ENCODE results near the gene CYP2B6.
"Not testable (repeated sequence)": the region's sequence is repeated elsewhere in the genome, so short reads cannot be mapped to it uniquely, and the experiment has no call there.

Gene CYP2B6

GRCh38 chr19:40980743-40981442 lies 10.2 kb upstream of the CYP2B6 start:
- not testable (repeated sequence) for DNase-seq (ENCODE audit: low read depth)

- no peak for DNase-seq (ENCODE audit: low read depth)
Observed at GRCh38 chr19:40981591-40981990, 9.5 kb upstream of the CYP2B6 start.

GRCh38 chr19:40982594-40983101 lies 8.4 kb upstream of the CYP2B6 start:
- peak; percentile 13 for DNase-seq (ENCODE audit: low read depth)

- no peak for DNase-seq (ENCODE audit: low read depth)
Observed at GRCh38 chr19:40989453-40989852, 1.6 kb upstream of the CYP2B6 start.

GRCh38 chr19:40995355-40995754 lies 4.3 kb downstream of the CYP2B6 start:
- no peak for DNase-seq (ENCODE audit: low read depth)

GRCh38 chr19:40999018-40999417 lies 7.9 kb downstream of the CYP2B6 start:
- not testable (repeated sequence) for DNase-seq (ENCODE audit: low read depth)

- DNase-seq (ENCODE audit: low read depth) = peak; percentile 1
Observed at GRCh38 chr19:41000310-41000737, 9.2 kb downstream of the CYP2B6 start.

GRCh38 chr19:41001243-41001971 lies 10.3 kb downstream of the CYP2B6 start:
- DNase-seq (ENCODE audit: low read depth) = no peak

- not testable (repeated sequence) for DNase-seq (ENCODE audit: low read depth)
Observed at GRCh38 chr19:41003656-41004055, 12.6 kb downstream of the CYP2B6 start.

- no peak for DNase-seq (ENCODE audit: low read depth)
Observed at GRCh38 chr19:41009700-41010235, 18.7 kb downstream of the CYP2B6 start.

- no peak for DNase-seq (ENCODE audit: low read depth)
Observed at GRCh38 chr19:41013359-41013758, 22.3 kb downstream of the CYP2B6 start.

GRCh38 chr19:41014643-41015042 lies 23.6 kb downstream of the CYP2B6 start:
- DNase-seq (ENCODE audit: low read depth) = no peak

- DNase-seq (ENCODE audit: low read depth) = no peak
Observed at GRCh38 chr19:41016488-41017071, 25.5 kb downstream of the CYP2B6 start.

GRCh38 chr19:41018736-41019290 lies 27.7 kb downstream of the CYP2B6 start:
- no peak for DNase-seq (ENCODE audit: low read depth)

- no peak for DNase-seq (ENCODE audit: low read depth)
Observed at GRCh38 chr19:41019346-41019745, 28.3 kb downstream of the CYP2B6 start.

GRCh38 chr19:41023193-41023592 lies 32.1 kb downstream of the CYP2B6 start:
- no peak for DNase-seq (ENCODE audit: low read depth)

- no peak for DNase-seq (ENCODE audit: low read depth)
Observed at GRCh38 chr19:41025411-41025810, 34.3 kb downstream of the CYP2B6 start.

GRCh38 chr19:41025871-41026270 lies 34.8 kb downstream of the CYP2B6 start:
- DNase-seq (ENCODE audit: low read depth) = no peak

- no peak for DNase-seq (ENCODE audit: low read depth)
Observed at GRCh38 chr19:41027273-41027967, 36.3 kb downstream of the CYP2B6 start.

GRCh38 chr19:41029524-41030432 lies 38.7 kb downstream of the CYP2B6 start:
- no peak for DNase-seq (ENCODE audit: low read depth)

GRCh38 chr19:41030651-41031050 lies 39.6 kb downstream of the CYP2B6 start:
- no peak for DNase-seq (ENCODE audit: low read depth)
